A549 (cell line): ENCODE results near the gene ZNF865. TPM values are rescaled to one million over a fixed set of nuclear protein-coding genes. Genes with fewer than 3 reads are reported as not detected.

ENCODE experiments used
- ATOH8 ChIP-seq: fragments of 250-450 bp; sonication (Bioruptor Pico); IDR thresholded peaks from 2 replicates; pipeline ENCODE4 v1.5.0; 2020; ENCODE audit warnings: low read depth, mild to moderate bottlenecking, moderate library complexity
- BHLHE40 ChIP-seq: IDR thresholded peaks from 2 replicates; pipeline ENCODE4 v1.6.1; 2012; ENCODE audit warnings: low read depth, low read length, inconsistent platforms
- CBX8 ChIP-seq: fragments of 200-600 bp; sonication (generic); IDR thresholded peaks from 2 replicates; pipeline ENCODE4 v1.6.1; 2016
- CEBPB ChIP-seq, 2 experiments: fragments of >200 bp in 1 of 2; sonication (Bioruptor Twin) in 1 of 2; formaldehyde crosslinking in 1 of 2; IDR thresholded peaks; 2 replicates each; pipeline ENCODE4 v1.6.1; 2012 to 2016
- CHD2 ChIP-seq: fragments of 150-350 bp; IDR thresholded peaks from 2 replicates; pipeline ENCODE4 v1.6.1; 2014; ENCODE audit warnings: low read length; ENCODE audit not compliant: partially characterized antibody
- EHF ChIP-seq: fragments of 250-450 bp; sonication (Bioruptor Pico); IDR thresholded peaks from 2 replicates; pipeline ENCODE4 v1.5.0; 2020; ENCODE audit warnings: mild to moderate bottlenecking
- EP300 ChIP-seq, 2 experiments: fragments of >200 bp; sonication (Bioruptor Twin); formaldehyde crosslinking; IDR thresholded peaks; 2 replicates in 1 of 2; 3 replicates in 1 of 2; pipeline ENCODE4 v1.6.1; 2016 to 2017
- FOSB ChIP-seq: fragments of 250-450 bp; sonication (Bioruptor Pico); IDR thresholded peaks from 2 replicates; pipeline ENCODE4 v1.5.0; 2020; ENCODE audit warnings: mild to moderate bottlenecking, moderate library complexity
- GATA3 ChIP-seq: IDR thresholded peaks from 2 replicates; pipeline ENCODE4 v1.6.1; 2012; ENCODE audit warnings: borderline replicate concordance
- HDAC2 ChIP-seq: fragments of 200-600 bp; sonication (generic); IDR thresholded peaks from 2 replicates; pipeline ENCODE4 v1.6.1; 2016
- HMGXB4 ChIP-seq: fragments of 250-450 bp; sonication (Bioruptor Pico); IDR thresholded peaks from 2 replicates; pipeline ENCODE4 v1.5.0; 2021; ENCODE audit warnings: mild to moderate bottlenecking, moderate library complexity, borderline replicate concordance
- KDM1A ChIP-seq: fragments of 200-600 bp; sonication (generic); IDR thresholded peaks from 2 replicates; pipeline ENCODE4 v1.6.1; 2016; ENCODE audit warnings: low read depth, mild to moderate bottlenecking
- MAFK ChIP-seq: fragments of 450-650 bp; IDR thresholded peaks from 2 replicates; pipeline ENCODE4 v1.6.1; 2014; ENCODE audit not compliant: partially characterized antibody
- MAX ChIP-seq: IDR thresholded peaks from 2 replicates; pipeline ENCODE4 v1.6.1; 2012
- MAZ ChIP-seq: fragments of 150-350 bp; IDR thresholded peaks from 2 replicates; pipeline ENCODE4 v1.6.1; 2014; ENCODE audit warnings: antibody characterized with exemption, low read depth, low read length, borderline replicate concordance
- NPAS2 ChIP-seq: fragments of 250-450 bp; sonication (Bioruptor Pico); IDR thresholded peaks from 2 replicates; pipeline ENCODE4 v1.8.0; 2022; ENCODE audit warnings: mild to moderate bottlenecking, moderate library complexity, borderline replicate concordance
- RFX5 ChIP-seq: fragments of 450-650 bp; IDR thresholded peaks from 2 replicates; pipeline ENCODE4 v1.7.1; 2014; ENCODE audit warnings: antibody characterized with exemption, mild to moderate bottlenecking, moderate library complexity
- RNF2 ChIP-seq: fragments of 200-600 bp; sonication (generic); IDR thresholded peaks from 2 replicates; pipeline ENCODE4 v1.6.1; 2016; ENCODE audit warnings: low read depth, mild to moderate bottlenecking, antibody characterized with exemption, moderate library complexity, borderline replicate concordance
- SREBF2 ChIP-seq: fragments of 450-650 bp; IDR thresholded peaks from 2 replicates; pipeline ENCODE4 v1.6.1; 2014; ENCODE audit warnings: mild to moderate bottlenecking, moderate library complexity
- TP53 ChIP-seq: fragments of 250-450 bp; sonication (Bioruptor Pico); IDR thresholded peaks from 2 replicates; pipeline ENCODE4 v1.5.0; 2021; ENCODE audit warnings: mild to moderate bottlenecking, moderate library complexity
- ZFP36 ChIP-seq: fragments of 450-650 bp; IDR thresholded peaks from 2 replicates; pipeline ENCODE4 v1.6.1; 2014; ENCODE audit warnings: borderline replicate concordance; ENCODE audit not compliant: partially characterized antibody
- ZNF302 ChIP-seq: fragments of 250-450 bp; sonication (Bioruptor Pico); IDR thresholded peaks from 2 replicates; pipeline ENCODE4 v1.9.0; 2021; ENCODE audit warnings: inconsistent platforms, mild to moderate bottlenecking, moderate library complexity
- polyA plus RNA-seq, 4 experiments: library from polyadenylated mRNA; depleted of rRNA in 3 of 4; stranded (reverse); fragments of >200 nt; fragmentation: RNase III in 1 of 4; extraction: RNeasy Plus Mini Kit Qiagen cat#74134 plus additional on column Dnase treatment in 1 of 4; gene quantifications; 2 replicates in 3 of 4; 3 replicates in 1 of 4; pipeline ENCODE4 v1.2.3, GENCODE V29; 2011 to 2017
- TF ChIP-seq, protein P1 (sequence below): fragments of 450-650 bp; IDR thresholded peaks from 2 replicates; pipeline ENCODE4 v1.6.1; 2014; ENCODE audit warnings: antibody characterized with exemption
- TF ChIP-seq, protein P2 (sequence below): fragments of 150-350 bp; IDR thresholded peaks from 2 replicates; pipeline ENCODE4 v1.6.1; 2014; ENCODE audit warnings: low read depth, mild to moderate bottlenecking, low read length

The ZNF865 gene
- polyA plus RNA-seq, 2 of the 4 experiments (the other 2 are of a cell fraction), result 2.1 to 7.9 TPM

GRCh38 chr19:55640577-55641425 is 35.4 kb downstream of the ZNF865 start, which contains the start of gene ZNF580 (continued):
- TF ChIP-seq ATOH8, result no peak
- no peak for TF ChIP-seq MAFK
- no peak for TF ChIP-seq HDAC2
- no peak for TF ChIP-seq ZFP36
- no peak for TF ChIP-seq ZNF302 (CRISPR knock-in tag)
- TF ChIP-seq GATA3, result peak; percentile 45
- TF ChIP-seq CEBPB (IDR thresholded peaks at IDR 0.05), result no peak
- peak in 1 of 2 experiments; percentile 37; a peak in 1 of 5 replicates for TF ChIP-seq EP300 (IDR thresholded peaks at IDR 0.05)
- TF ChIP-seq CHD2, result no peak
- TF ChIP-seq EHF (CRISPR knock-in tag), result no peak
- no peak for TF ChIP-seq BHLHE40
- no peak for TF ChIP-seq SREBF2
- TF ChIP-seq, protein P1, sequence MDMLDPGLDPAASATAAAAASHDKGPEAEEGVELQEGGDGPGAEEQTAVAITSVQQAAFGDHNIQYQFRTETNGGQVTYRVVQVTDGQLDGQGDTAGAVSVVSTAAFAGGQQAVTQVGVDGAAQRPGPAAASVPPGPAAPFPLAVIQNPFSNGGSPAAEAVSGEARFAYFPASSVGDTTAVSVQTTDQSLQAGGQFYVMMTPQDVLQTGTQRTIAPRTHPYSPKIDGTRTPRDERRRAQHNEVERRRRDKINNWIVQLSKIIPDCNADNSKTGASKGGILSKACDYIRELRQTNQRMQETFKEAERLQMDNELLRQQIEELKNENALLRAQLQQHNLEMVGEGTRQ, result no peak
- TF ChIP-seq, protein P2, sequence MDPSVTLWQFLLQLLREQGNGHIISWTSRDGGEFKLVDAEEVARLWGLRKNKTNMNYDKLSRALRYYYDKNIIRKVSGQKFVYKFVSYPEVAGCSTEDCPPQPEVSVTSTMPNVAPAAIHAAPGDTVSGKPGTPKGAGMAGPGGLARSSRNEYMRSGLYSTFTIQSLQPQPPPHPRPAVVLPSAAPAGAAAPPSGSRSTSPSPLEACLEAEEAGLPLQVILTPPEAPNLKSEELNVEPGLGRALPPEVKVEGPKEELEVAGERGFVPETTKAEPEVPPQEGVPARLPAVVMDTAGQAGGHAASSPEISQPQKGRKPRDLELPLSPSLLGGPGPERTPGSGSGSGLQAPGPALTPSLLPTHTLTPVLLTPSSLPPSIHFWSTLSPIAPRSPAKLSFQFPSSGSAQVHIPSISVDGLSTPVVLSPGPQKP, result no peak
- no peak for TF ChIP-seq RNF2
- TF ChIP-seq MAX, result 0 out of 2 replicates have a peak, but pooled peaks have one; percentile 32
- TF ChIP-seq NPAS2 (CRISPR knock-in tag), result no peak
- no peak for TF ChIP-seq TP53 (CRISPR knock-in tag)
- no peak for TF ChIP-seq MAZ
- TF ChIP-seq FOSB, result no peak
- no peak for TF ChIP-seq HMGXB4 (CRISPR knock-in tag)
- no peak for TF ChIP-seq KDM1A
- TF ChIP-seq RFX5, result no peak
- no peak for TF ChIP-seq CBX8
- TF ChIP-seq, all 56 proteins: peak for 11
